Activated CD8-positive, alpha-beta memory T cell treated with anti-CD3 and anti-CD28 coated beads, Interleukin-2, amount 50 U/mL, for 1 hour (primary cell): ENCODE measurements around the gene CNST.
"Not testable (repeated sequence)": the region's sequence is repeated elsewhere in the genome, so short reads cannot be mapped to it uniquely, and the experiment has no call there.

Source experiments
- DNase-seq: peaks from one replicate; pipeline ENCODE4 v3.0.0-alpha.2; 2020; ENCODE audit errors: extremely low read depth

Gene CNST

DNA sequence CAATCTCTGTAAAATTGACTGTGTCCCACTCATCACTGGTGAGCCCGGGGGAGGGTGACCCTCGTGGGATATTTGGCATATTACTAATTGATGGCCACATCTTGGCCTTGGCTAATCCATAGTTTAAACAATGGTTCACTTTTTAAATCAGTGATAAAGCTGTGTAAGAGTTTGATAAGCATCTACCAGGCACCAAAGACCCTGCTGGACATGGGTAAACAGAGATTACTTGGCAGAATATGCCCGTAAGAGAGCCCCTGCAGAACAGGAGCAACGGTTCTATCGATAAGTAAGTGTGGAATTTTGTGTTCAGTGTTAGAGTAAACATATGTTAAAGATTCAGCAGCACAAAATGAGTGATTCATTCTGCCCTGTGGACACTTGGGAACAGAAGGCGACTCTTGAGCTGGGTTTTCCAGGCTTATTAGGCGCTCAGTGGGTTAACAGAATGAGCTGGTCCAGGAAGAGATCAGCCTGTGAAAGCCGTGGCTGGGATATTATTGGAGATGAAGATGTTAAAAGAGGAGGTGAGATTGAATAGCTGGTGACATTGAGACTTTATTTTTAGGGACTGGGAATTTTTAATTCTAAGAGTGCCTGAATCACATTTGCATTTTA, 55.9 kb downstream of the CNST start:
- DNase-seq: no peak

DNA sequence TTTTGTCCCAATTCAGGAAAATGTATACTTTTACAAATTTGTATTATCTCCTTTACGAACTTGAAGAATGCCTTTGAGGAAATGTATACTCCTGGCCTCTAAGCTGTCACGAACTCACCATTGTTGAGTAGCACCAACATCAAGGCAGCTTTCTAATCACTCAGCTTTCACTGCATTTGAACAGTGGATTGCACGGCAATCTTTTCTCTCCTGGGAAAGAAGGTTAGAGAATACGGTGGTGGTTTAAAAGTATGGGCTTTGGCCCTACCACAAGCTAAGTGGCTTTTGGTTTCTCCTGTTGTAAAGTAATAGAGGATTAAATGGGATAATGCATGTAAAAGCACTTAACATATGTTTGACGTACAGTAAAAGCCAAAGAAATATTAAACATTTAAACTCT, 57.8 kb downstream of the CNST start:
- no peak for DNase-seq

GRCh38 chr1:246629030-246629429, 62.8 kb downstream of the CNST start:
- DNase-seq: no peak

DNA sequence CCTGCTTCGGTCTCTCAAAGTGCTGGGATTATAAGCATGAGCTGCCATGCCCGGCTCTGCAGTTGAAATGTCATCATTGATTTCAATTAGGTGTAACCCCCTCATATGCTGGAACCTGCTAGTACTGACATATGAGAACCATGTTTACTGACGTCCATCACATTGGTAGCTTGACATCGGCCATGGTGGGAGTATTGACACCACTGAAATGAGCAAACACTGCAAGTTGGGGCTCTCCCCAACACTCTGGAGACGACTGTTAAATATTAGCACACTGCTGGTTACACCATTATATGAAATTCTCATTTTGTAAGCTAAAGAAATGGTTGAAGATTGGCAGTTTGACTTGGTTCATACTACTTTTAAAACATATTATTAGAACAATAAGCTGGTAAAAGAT, 63.7 kb downstream of the CNST start:
- no peak for DNase-seq

DNA sequence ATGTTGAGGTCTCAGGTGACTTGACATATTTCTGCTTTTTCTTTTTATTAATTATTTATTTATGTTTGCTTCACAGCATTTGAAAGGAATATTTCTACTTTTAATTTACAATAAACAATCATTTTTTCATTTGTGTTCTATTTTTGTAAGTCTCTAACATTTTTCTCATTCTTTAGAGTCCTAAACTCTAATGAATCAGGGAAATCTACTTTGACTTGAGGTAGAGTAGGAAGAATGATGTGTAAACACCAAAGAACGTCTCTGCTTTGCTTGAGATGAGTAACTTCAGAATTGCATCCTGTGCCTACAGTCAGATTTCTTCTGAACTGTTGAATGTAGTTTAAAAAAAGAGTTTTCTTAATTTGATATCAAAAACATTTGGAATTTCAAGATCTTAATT, 65.2 kb downstream of the CNST start:
- DNase-seq: no peak

DNA sequence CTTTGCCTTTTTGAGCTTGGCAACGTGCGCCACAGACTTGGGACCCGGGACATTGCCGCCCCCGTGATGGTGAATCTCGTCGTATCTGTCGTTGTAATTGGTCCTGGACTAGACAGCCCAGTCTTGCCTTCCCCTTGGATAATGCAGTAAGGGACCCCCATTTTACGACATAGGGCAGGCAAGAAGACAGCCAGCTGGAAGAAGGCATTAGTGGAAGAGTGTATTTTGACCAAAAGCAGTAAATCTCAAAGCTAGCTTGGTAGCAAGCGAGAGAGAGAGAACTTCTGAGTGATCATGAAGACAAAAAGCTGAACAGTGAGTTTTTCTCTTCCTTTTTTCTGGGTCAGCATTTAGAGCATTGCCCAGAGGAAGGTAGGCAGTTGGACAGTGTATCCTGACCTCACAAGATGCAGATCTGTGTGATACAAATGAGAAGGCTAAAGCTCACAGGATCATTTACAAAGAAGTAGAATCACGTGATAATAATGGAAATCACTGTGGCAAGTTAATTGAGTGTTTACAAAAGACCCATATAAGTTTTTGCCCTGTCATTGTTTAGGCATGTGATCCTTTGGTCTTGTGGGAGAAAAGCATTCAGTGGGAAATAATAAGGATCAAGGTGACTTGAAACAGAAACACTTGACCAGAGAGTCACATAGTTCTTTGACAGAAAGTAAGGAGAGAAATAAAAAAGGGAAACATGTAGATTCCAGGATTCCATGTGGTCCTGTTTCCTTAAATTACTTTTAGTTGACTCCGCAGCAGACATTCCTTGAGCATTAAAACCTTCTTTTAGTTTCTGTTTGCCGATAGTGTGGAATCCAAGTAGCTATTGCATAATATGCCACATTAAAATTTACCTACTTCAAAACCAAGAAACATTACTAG, 66.3 kb downstream of the CNST start:
- DNase-seq: no peak

- DNase-seq: not testable (repeated sequence)
These were observed 68.4 kb downstream of the CNST start for GRCh38 chr1:246634659-246635058.

DNA sequence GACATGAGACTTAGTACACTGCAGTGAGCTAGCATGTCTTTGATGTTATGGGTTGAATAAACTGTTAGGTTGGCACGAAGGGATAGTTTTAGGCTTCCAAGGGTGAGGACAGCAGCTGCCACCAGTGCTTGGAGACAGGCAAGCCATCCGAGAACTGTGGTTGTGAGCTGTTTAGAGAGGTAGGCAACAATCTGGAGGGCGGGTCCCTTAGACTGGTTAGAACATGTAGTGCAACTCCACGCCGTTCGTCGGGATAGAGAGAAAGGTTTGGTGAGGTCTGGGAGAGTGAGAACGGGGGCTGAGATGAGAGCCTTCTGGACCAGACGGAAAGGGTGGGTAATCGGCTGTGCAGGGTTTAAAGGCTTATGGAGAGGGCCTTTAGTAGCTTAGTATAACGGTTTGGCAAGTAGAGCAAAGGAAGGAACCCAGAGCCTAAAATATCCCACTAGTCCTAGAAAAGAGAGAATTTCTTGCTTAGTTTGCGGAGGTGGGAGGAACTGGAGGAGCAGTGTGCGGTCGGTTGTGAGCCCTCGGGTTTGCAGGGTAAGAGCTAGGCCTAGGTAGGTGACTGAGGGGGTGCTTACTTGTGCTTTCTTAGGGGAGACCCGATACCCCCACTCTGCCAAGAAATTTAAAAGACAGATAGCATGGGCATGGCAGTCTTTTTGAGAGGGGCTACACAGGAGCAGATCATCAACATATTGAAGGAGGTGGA, 72.8 kb downstream of the CNST start:
- no peak for DNase-seq

- DNase-seq: no peak
These were observed 73.5 kb downstream of the CNST start for GRCh38 chr1:246639732-246640131.

DNA sequence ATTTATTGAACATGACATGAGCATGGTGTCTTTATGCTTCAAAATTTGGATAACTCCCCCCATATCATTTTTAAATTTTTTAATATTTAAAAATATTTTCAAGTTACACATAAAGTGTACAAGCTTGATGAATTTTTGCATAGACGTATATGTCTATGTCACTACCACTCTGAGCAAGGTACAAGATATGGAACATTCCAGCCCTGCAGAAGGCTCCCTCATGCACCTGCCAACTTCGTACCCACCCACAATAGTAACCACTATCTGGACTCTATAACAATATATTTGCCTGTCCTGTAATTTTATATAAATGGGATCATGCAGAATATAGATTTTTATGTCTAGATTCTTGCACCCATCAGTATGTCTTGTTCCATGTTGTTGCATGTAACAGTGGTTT, 74.5 kb downstream of the CNST start:
- no peak for DNase-seq

- no peak for DNase-seq
These were observed 75.1 kb downstream of the CNST start for GRCh38 chr1:246641394-246641793.

GRCh38 chr1:246642719-246643118, 76.5 kb downstream of the CNST start:
- no peak for DNase-seq

- DNase-seq: no peak
These were observed 80.9 kb downstream of the CNST start for GRCh38 chr1:246647113-246647512.

DNA sequence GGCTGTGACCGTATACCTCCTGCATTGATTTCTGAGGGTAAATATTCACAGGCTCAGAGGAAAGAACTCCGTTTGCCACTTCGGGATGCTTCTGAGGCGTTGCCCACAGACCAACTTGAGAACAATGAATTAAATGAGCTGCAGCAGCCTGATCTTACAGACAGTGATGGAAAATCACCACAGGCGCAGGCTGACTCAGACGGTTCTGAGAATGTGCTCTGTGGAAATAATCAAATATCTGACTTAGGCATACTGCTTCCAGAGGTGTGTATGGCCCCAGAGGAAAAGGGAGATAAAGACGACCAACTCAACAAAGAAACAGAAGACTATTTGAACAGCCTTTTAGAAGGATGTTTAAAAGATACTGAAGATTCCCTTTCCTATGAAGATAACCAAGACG, 81.3 kb downstream of the CNST start:
- DNase-seq: no peak

DNA sequence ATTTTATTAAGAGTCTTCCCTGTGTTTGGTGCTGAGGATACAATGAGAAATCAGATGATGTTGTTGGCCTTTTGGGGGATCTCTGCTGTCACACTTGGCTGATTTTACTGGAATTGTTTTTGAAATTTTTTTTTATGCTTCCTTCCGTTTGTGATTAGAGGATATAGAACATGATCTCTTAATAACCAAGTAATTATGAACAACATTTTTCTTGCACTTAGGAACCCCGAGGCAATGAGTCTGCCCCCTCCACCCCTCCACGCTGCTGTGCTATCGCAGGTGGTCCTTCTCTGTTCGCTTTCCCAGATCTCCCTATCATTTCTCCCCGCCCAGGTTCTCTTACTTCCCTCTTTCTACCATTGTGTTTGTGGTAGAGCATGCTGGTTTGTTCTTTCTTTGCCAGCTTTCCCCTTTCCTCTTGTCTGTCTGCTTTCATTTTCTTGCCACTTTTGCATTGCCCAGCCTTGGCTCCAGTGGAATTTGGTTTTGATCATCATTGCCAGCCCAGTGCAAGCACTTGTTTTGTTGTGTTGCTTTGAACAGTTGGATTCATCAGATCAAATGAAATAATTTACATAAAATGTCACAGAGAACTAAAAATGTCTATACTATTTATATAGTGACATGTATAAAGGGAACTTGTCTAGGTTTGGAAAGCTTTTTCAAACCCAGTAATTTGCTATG, 84.9 kb downstream of the CNST start:
- no peak for DNase-seq

- DNase-seq: no peak
These were observed 92.3 kb downstream of the CNST start for GRCh38 chr1:246658567-246658966.

GRCh38 chr1:246659594-246660140, 93.4 kb downstream of the CNST start:
- DNase-seq: no peak

- no peak for DNase-seq
These were observed 95.2 kb downstream of the CNST start for GRCh38 chr1:246661451-246661850.

GRCh38 chr1:246667773-246668172, 101.5 kb downstream of the CNST start:
- DNase-seq: no peak

GRCh38 chr1:246669659-246670058, 103.4 kb downstream of the CNST start:
- DNase-seq: no peak

DNA sequence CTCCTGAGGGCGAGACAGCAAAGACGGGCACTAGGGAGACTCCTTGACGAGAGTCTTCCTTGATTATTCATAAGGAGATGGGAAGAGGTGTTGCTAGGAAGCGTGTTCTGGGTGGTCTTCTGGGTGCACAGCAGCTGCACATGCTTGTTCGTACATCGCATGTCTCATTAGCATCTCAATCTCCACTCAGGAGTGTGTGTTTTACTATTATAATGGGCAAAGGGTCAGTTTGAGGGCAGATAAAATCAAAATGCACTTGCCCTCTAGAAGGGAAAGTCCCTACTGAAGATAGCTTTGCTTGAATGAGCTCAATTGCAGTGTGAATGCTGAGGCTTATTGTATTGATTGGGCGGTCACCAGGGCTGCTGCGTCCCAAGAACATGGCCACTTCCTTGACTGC, 107.8 kb downstream of the CNST start:
- no peak for DNase-seq

GRCh38 chr1:246677842-246678241, 111.6 kb downstream of the CNST start:
- DNase-seq: no peak
